DOHH2 (cell line): ENCODE results near the gene CNR1.

Source experiments
- H3F3A ChIP-seq: fragments of 200-600 bp; sonication (generic), shearing (Covaris generic); 2 replicates; pipeline ENCODE4 v1.6.0; 2016; ENCODE audit warnings: antibody characterized with exemption, mild to moderate bottlenecking; ENCODE audit not compliant: control insufficient read depth, insufficient read depth
- H3K27ac ChIP-seq: fragments of 200-600 bp; sonication (generic); 2 replicates; pipeline ENCODE4 v1.5.1; 2014; ENCODE audit warnings: low read depth, mild to moderate bottlenecking, low read length, moderate library complexity
- H3K27me3 ChIP-seq: fragments of 200-600 bp; sonication (generic); 2 replicates; pipeline ENCODE4 v1.6.1; 2014; ENCODE audit warnings: mild to moderate bottlenecking, low read length, mixed read lengths; ENCODE audit not compliant: control insufficient read depth
- H3K36me3 ChIP-seq: fragments of 200-600 bp; sonication (generic); 2 replicates; pipeline ENCODE4 v1.6.1; 2014; ENCODE audit warnings: mild to moderate bottlenecking, low read length, moderate library complexity, mixed read lengths; ENCODE audit not compliant: control insufficient read depth
- H3K4me1 ChIP-seq: fragments of 200-600 bp; sonication (generic); 2 replicates; pipeline ENCODE4 v1.6.1; 2014; ENCODE audit warnings: mild to moderate bottlenecking, low read length, mixed read lengths; ENCODE audit not compliant: control insufficient read depth
- H3K4me2 ChIP-seq: fragments of 200-600 bp; sonication (generic); 2 replicates; pipeline ENCODE4 v1.6.0; 2014; ENCODE audit warnings: mild to moderate bottlenecking, low read length, moderate library complexity
- H3K4me3 ChIP-seq: fragments of 200-600 bp; sonication (generic); 2 replicates; pipeline ENCODE4 v1.5.1; 2014; ENCODE audit warnings: mild to moderate bottlenecking, low read length, mixed read lengths
- H3K79me2 ChIP-seq: fragments of 200-600 bp; sonication (generic); 2 replicates; pipeline ENCODE4 v1.6.1; 2014; ENCODE audit warnings: mild to moderate bottlenecking, low read length, mixed read lengths; ENCODE audit not compliant: control insufficient read depth
- H3K9me2 ChIP-seq: fragments of 200-600 bp; sonication (generic); replicated peaks from 2 replicates; pipeline ENCODE4 v1.6.1; 2014; ENCODE audit warnings: mild to moderate bottlenecking, low read length, mixed read lengths; ENCODE audit not compliant: control insufficient read depth
- H3K9me3 ChIP-seq: fragments of 200-600 bp; sonication (generic); 2 replicates; pipeline ENCODE4 v1.6.1; 2014; ENCODE audit warnings: antibody characterized with exemption, low read length, mixed read lengths; ENCODE audit not compliant: control insufficient read depth, insufficient read depth
- H4K20me1 ChIP-seq: fragments of 200-600 bp; sonication (generic); 2 replicates; pipeline ENCODE4 v1.6.0; 2014; ENCODE audit warnings: low read depth, mild to moderate bottlenecking, antibody characterized with exemption, low read length, moderate library complexity; ENCODE audit not compliant: control insufficient read depth, insufficient read depth
- EZH2phosphoT487 ChIP-seq: fragments of 200-600 bp; sonication (generic); IDR thresholded peaks from 2 replicates; pipeline ENCODE4 v1.6.1; 2017; ENCODE audit warnings: borderline replicate concordance, mild to moderate bottlenecking, antibody characterized with exemption, low read length, moderate library complexity, mixed read lengths
- TF ChIP-seq, protein P1 (sequence below): fragments of 200-600 bp; sonication (generic); IDR thresholded peaks from one replicate; pipeline ENCODE4 v1.5.1; 2014; ENCODE audit warnings: antibody characterized with exemption, mild to moderate bottlenecking, low read depth, low read length; ENCODE audit not compliant: poor library complexity, severe bottlenecking

CNR1 gene

GRCh38 chr6:88107241-88107640, 58.9 kb downstream of the CNR1 start:
- Histone ChIP-seq H3F3A (no peaks in the 10 kb centered on the region), H3K27me3 (no peaks in the 10 kb centered on the region), H3K79me2 (no peaks in the 10 kb centered on the region), H3K36me3 (no peaks in the 10 kb centered on the region), H3K9me2 (no peaks in the 10 kb centered on the region), H3K4me3 (no peak overlapping the region), H3K27ac (no peak overlapping the region), H3K9me3 (no peaks in the 10 kb centered on the region), H3K4me2 (no peak overlapping the region), H4K20me1 (no peaks in the 10 kb centered on the region), H3K4me1 (no peaks in the 10 kb centered on the region)
- no peak for TF ChIP-seq EZH2phosphoT487
- TF ChIP-seq, protein P1, sequence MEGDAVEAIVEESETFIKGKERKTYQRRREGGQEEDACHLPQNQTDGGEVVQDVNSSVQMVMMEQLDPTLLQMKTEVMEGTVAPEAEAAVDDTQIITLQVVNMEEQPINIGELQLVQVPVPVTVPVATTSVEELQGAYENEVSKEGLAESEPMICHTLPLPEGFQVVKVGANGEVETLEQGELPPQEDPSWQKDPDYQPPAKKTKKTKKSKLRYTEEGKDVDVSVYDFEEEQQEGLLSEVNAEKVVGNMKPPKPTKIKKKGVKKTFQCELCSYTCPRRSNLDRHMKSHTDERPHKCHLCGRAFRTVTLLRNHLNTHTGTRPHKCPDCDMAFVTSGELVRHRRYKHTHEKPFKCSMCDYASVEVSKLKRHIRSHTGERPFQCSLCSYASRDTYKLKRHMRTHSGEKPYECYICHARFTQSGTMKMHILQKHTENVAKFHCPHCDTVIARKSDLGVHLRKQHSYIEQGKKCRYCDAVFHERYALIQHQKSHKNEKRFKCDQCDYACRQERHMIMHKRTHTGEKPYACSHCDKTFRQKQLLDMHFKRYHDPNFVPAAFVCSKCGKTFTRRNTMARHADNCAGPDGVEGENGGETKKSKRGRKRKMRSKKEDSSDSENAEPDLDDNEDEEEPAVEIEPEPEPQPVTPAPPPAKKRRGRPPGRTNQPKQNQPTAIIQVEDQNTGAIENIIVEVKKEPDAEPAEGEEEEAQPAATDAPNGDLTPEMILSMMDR: no peak

DNA sequence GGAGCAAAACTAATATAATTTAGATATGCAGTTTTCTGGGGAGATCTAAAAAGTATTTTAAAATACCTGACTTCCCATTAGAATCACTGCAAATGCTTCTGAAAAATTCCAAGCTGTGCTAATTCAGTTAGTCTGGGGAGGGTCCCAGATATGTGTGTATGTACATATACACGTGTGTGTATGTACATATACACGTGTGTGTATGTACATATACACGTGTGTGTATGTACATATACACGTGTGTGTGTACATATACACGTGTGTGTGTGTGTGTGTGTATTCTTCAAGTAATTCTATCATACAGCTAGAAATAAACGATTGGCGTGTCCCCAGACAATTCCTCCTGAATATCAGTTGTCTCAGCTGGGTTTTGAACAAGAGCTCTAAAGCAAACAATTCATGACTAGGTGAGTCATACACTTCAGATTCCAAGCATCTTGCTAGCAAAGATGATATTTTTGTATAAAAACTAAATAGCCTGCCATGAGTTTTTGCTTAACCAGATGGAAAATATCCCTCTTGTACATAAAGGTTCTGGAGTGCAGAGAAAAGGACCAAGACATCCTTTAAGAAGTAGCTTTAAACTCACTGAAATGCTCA, 60.3 kb downstream of the CNR1 start:
- Histone ChIP-seq H3K36me3 (no peaks in the 10 kb centered on the region), H3K9me3 (no peaks in the 10 kb centered on the region), H3K4me2 (no peak overlapping the region), H3K79me2 (no peaks in the 10 kb centered on the region), H4K20me1 (no peaks in the 10 kb centered on the region), H3F3A (no peaks in the 10 kb centered on the region), H3K27ac (no peak overlapping the region), H3K9me2 (no peaks in the 10 kb centered on the region), H3K4me1 (no peaks in the 10 kb centered on the region), H3K27me3 (no peaks in the 10 kb centered on the region), H3K4me3 (no peak overlapping the region)
- TF ChIP-seq, protein P1: no peak
- TF ChIP-seq EZH2phosphoT487: no peak
